Occipital lobe (tissue), 2 donors: Measurements from ENCODE around the gene TIMM9. TPM values are rescaled to one million over a fixed set of nuclear protein-coding genes. Genes with fewer than 3 reads are reported as not detected.
A peak's percentile ranks its signal among the peaks of the same experiment; 100 is the strongest.
"Not testable (repeated sequence)": the region's sequence is repeated elsewhere in the genome, so short reads cannot be mapped to it uniquely, and the experiment has no call there.

Experiments
- DNase-seq: peaks from one replicate; lab custom pipeline; 2025; lab: John Stamatoyannopoulos, UW
- total RNA-seq: library from RNA; depleted of rRNA; stranded (reverse); fragments of >200 nt; gene quantifications from one replicate; pipeline ENCODE4 v1.2.3, GENCODE V29; 2014

Gene TIMM9
- 23.6 TPM for total RNA-seq

- peak; percentile 85 for DNase-seq
Measured at GRCh38 chr14:58427281-58428117, at the start of gene TIMM9, which contains the start of gene KIAA0586. TIMM9 (minus strand) TSS chr14:58427531; CDS start chr14:58411945, 15,586 bp downstream. KIAA0586 (plus strand) TSS chr14:58427719; CDS start chr14:58428265, 546 bp downstream.

GRCh38 chr14:58476320-58476719, 49.0 kb upstream of the TIMM9 start:
- DNase-seq, result no peak

GRCh38 chr14:58469309-58469708, 42.0 kb upstream of the TIMM9 start:
- no peak for DNase-seq

GRCh38 chr14:58467575-58467974, 40.2 kb upstream of the TIMM9 start:
- no peak for DNase-seq

GRCh38 chr14:58466459-58466858, 39.1 kb upstream of the TIMM9 start:
- DNase-seq, result no peak

GRCh38 chr14:58465421-58465820, 38.1 kb upstream of the TIMM9 start:
- no peak for DNase-seq

- no peak for DNase-seq
Measured at GRCh38 chr14:58464652-58465051, 37.3 kb upstream of the TIMM9 start.

- DNase-seq, result no peak
Measured at GRCh38 chr14:58463147-58463546, 35.8 kb upstream of the TIMM9 start.

GRCh38 chr14:58460772-58461171, 33.4 kb upstream of the TIMM9 start:
- DNase-seq, result no peak

GRCh38 chr14:58455593-58456265, 28.4 kb upstream of the TIMM9 start:
- DNase-seq, result no peak

- DNase-seq, result no peak
Measured at GRCh38 chr14:58444627-58445026, 17.3 kb upstream of the TIMM9 start.

- no peak for DNase-seq
Measured at GRCh38 chr14:58439476-58439875, 12.1 kb upstream of the TIMM9 start.

GRCh38 chr14:58430156-58430555, 2.8 kb upstream of the TIMM9 start:
- DNase-seq, result no peak

GRCh38 chr14:58428118-58428683, 870 bp upstream of the TIMM9 start:
- no peak for DNase-seq

GRCh38 chr14:58426670-58427280, 556 bp downstream of the TIMM9 start:
- DNase-seq, result peak; percentile 40

GRCh38 chr14:58416934-58417333, 10.4 kb downstream of the TIMM9 start:
- DNase-seq, result not testable (repeated sequence)

- no peak for DNase-seq
Measured at GRCh38 chr14:58415636-58416547, 11.4 kb downstream of the TIMM9 start.

GRCh38 chr14:58414845-58415244, 12.5 kb downstream of the TIMM9 start:
- no peak for DNase-seq

GRCh38 chr14:58408681-58409215, 18.6 kb downstream of the TIMM9 start:
- no peak for DNase-seq

GRCh38 chr14:58401587-58401986, 25.7 kb downstream of the TIMM9 start:
- DNase-seq, result no peak

GRCh38 chr14:58398895-58399294, 28.4 kb downstream of the TIMM9 start:
- no peak for DNase-seq
